Calu3 (cell line): ENCODE data around the gene ACSF2. TPM values are rescaled to one million over a fixed set of nuclear protein-coding genes. Genes with fewer than 3 reads are reported as not detected.
"Not testable (repeated sequence)": the region's sequence is repeated elsewhere in the genome, so short reads cannot be mapped to it uniquely, and the experiment has no call there.

Source experiments
- BruUV-seq: library from RNA; stranded (reverse); fragments of 400-500 nt; replicated peaks from 2 replicates; lab custom pipeline; 2021; lab: Mats Ljungman, UMichigan
- CTCF ChIA-PET: fragments of 300-600 bp; sonication (Branson Sonifier 250); formaldehyde crosslinking; loops from one replicate; lab custom pipeline; 2022; ENCODE audit warnings: antibody characterized with exemption; lab: Charles Lee
- DNase-seq: peaks from one replicate; pipeline ENCODE4 v3.0.0; 2022
- H3K27ac Mint-ChIP-seq: one replicate; pipeline ENCODE4 v1.8.0; 2022; ENCODE audit warnings: mixed read lengths; ENCODE audit not compliant: unreplicated experiment
- H3K27me3 Mint-ChIP-seq: one replicate; pipeline ENCODE4 v1.8.0; 2022; ENCODE audit warnings: mixed read lengths; ENCODE audit not compliant: unreplicated experiment
- H3K36me3 Mint-ChIP-seq: one replicate; pipeline ENCODE4 v1.8.0; 2022; ENCODE audit warnings: mild to moderate bottlenecking, moderate library complexity, mixed read lengths; ENCODE audit not compliant: insufficient read depth, unreplicated experiment
- H3K4me1 Mint-ChIP-seq: one replicate; pipeline ENCODE4 v1.8.0; 2022; ENCODE audit warnings: mild to moderate bottlenecking, low read depth, mixed read lengths; ENCODE audit not compliant: unreplicated experiment
- H3K4me3 Mint-ChIP-seq: one replicate; pipeline ENCODE4 v1.8.0; 2022; ENCODE audit warnings: mild to moderate bottlenecking, low read depth, moderate library complexity, mixed read lengths; ENCODE audit not compliant: unreplicated experiment
- H3K9me3 Mint-ChIP-seq: one replicate; pipeline ENCODE4 v1.8.0; 2022; ENCODE audit warnings: low read depth, mixed read lengths; ENCODE audit not compliant: unreplicated experiment
- intact Hi-C: fragments of 100-400 bp; cut with micrococcal nuclease; formaldehyde crosslinking; loops from one replicate; pipeline ENCODE4 v1.10.0; 2022; ENCODE audit not compliant: unreplicated experiment
- total RNA-seq: library from RNA; stranded (reverse); gene quantifications from 2 replicates; pipeline ENCODE4 v1.2.3, GENCODE V29; 2022
- TF ChIP-seq, protein P1 (sequence below): fragments of 200-600 bp; IDR thresholded peaks from one replicate; pipeline ENCODE4 v1.8.0; 2022; ENCODE audit warnings: antibody characterized with exemption; ENCODE audit not compliant: unreplicated experiment

Gene ACSF2
- total RNA-seq, 1 experiment from 2014 or later = 148 TPM

DNA sequence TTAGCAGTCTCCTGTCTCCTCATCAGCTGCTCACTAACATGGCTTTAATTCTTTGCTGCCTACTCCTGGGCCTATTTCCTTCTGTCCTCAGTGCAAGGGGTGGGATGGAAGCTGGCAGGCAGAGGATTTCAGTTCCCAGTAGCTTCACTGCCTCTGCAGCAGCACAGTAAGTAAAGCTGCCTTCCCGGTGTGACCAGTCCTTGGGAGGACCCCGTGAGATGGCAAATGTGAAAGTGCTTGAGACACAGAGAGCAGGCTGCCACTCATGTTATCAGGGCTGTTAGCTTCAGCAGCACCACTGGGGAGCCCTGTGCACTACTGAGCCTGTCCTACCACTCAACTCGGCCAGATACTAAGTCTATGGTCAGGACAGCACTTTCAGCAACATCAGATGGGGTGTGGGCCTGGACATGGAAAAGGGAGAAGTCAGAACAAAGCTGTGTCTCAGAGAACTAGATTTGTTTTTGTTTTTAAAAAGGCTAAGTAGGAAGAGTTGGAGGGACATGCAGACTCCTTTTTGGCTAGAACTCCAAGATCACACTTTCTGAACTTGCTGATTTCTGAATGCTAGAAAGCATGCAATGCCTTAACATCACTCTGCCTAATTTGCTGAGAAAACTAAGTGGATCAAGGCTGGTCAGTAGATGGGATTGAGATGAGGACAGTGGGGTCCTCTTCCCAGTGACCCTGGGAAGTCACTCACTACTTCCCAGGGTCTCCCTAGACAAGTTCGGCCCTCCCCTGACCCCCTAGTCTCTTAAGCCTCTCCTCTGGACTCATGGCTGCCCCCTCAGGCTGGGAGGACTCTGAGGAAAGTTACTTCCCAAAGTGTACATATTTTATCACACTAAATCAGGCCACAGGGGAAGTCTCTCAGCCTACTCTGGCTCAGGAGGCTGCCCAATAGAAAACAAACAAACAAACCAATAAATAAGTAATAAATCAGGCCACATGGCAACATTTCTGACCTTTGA lies 1.1 kb downstream of the ACSF2 start:
- TF ChIP-seq, protein P1, sequence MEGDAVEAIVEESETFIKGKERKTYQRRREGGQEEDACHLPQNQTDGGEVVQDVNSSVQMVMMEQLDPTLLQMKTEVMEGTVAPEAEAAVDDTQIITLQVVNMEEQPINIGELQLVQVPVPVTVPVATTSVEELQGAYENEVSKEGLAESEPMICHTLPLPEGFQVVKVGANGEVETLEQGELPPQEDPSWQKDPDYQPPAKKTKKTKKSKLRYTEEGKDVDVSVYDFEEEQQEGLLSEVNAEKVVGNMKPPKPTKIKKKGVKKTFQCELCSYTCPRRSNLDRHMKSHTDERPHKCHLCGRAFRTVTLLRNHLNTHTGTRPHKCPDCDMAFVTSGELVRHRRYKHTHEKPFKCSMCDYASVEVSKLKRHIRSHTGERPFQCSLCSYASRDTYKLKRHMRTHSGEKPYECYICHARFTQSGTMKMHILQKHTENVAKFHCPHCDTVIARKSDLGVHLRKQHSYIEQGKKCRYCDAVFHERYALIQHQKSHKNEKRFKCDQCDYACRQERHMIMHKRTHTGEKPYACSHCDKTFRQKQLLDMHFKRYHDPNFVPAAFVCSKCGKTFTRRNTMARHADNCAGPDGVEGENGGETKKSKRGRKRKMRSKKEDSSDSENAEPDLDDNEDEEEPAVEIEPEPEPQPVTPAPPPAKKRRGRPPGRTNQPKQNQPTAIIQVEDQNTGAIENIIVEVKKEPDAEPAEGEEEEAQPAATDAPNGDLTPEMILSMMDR = peak; percentile 8
- no peaks in the 10 kb centered on the region for H3K27me3 Mint-ChIP-seq
- peaks cover 65% of the 10 kb centered on the region for H3K4me1 Mint-ChIP-seq
- H3K4me3 Mint-ChIP-seq = peak overlapping the region; percentile 87
- DNase-seq = peak; percentile 60
- BruUV-seq = TSS peak; percentile 42
- H3K27ac Mint-ChIP-seq = no peak overlapping the region
- peaks cover 46% of the 10 kb centered on the region for H3K36me3 Mint-ChIP-seq
- intact Hi-C loops = loop anchor here (1.0 to 2.0 kb wide), 2 partner anchors 14 to 31 kb away; no protein-coding TSS in a partner anchor
- no peaks in the 10 kb centered on the region for H3K9me3 Mint-ChIP-seq
- CTCF ChIA-PET = interaction anchor here (0.5 to 2.2 kb wide), 9 partner anchors 13 to 1173 kb away, joined by 3 to 20 read pairs (median 5); partner anchors contain the start of gene LRRC59

- H3K4me1 Mint-ChIP-seq = peaks cover 59% of the 10 kb centered on the region
- H3K27ac Mint-ChIP-seq, DNase-seq, CTCF ChIA-PET, H3K27me3 Mint-ChIP-seq, BruUV-seq, H3K9me3 Mint-ChIP-seq, intact Hi-C loops: not testable (repeated sequence)
- H3K36me3 Mint-ChIP-seq = peaks cover 46% of the 10 kb centered on the region
- H3K4me3 Mint-ChIP-seq = peak overlapping the region; percentile 87
Observed at GRCh38 chr17:50428126-50428525, 2.1 kb downstream of the ACSF2 start.

GRCh38 chr17:50428831-50429424 lies 2.9 kb downstream of the ACSF2 start:
- Mint-ChIP-seq H3K9me3 (no peaks in the 10 kb centered on the region), H3K4me3 (no peak overlapping the region), H3K36me3 (peaks cover 40% of the 10 kb centered on the region), H3K27me3 (no peaks in the 10 kb centered on the region), H3K4me1 (peaks cover 50% of the 10 kb centered on the region), H3K27ac (no peak overlapping the region)
- BruUV-seq = no TSS peak
- intact Hi-C loops = no loop called here
- CTCF ChIA-PET = interaction anchor here (0.6 to 1.4 kb wide), 3 partner anchors 32 to 220 kb away, joined by 4 to 12 read pairs (median 4); partner anchors contain the start of gene LRRC59
- DNase-seq = no peak
- TF ChIP-seq, protein P1 = no peak

- peaks cover 42% of the 10 kb centered on the region for H3K4me1 Mint-ChIP-seq
- TF ChIP-seq, protein P1 = no peak
- no peak overlapping the region for H3K27ac Mint-ChIP-seq
- CTCF ChIA-PET = interaction anchor here (1.4 kb wide), 1 partner anchor 33 kb away, joined by 4 read pairs; the partner anchor contains the start of gene LRRC59
- no peak overlapping the region for H3K4me3 Mint-ChIP-seq
- DNase-seq = no peak
- intact Hi-C loops = no loop called here
- peaks cover 37% of the 10 kb centered on the region for H3K36me3 Mint-ChIP-seq
- H3K9me3 Mint-ChIP-seq = no peaks in the 10 kb centered on the region
- no peaks in the 10 kb centered on the region for H3K27me3 Mint-ChIP-seq
- BruUV-seq = no TSS peak
Observed at GRCh38 chr17:50429793-50430192, 3.8 kb downstream of the ACSF2 start.
